AG04449 (cell line): Measurements from ENCODE around the gene DHCR7.

Experiments used
- CTCF ChIA-PET: fragments of 350-600 bp; formaldehyde crosslinking; extraction: SDS; loops from one replicate; lab custom pipeline; 2021; ENCODE audit warnings: antibody characterized with exemption; lab: Yijun Ruan, JAX
- POLR2A ChIA-PET: fragments of 400-600, 350-600 bp; formaldehyde crosslinking; extraction: SDS; loops from one replicate; lab custom pipeline; 2020; ENCODE audit warnings: antibody characterized with exemption, inconsistent platforms; lab: Yijun Ruan, JAX
- DNase-seq: peaks from one replicate; pipeline ENCODE4 v3.0.0-alpha.2; 2010; ENCODE audit warnings: low read depth, low spot score
- H3K4me3 ChIP-seq: 2 replicates; pipeline ENCODE4 v1.5.1; 2011; ENCODE audit warnings: low read depth, mild to moderate bottlenecking, control low read depth, low read length
- CTCF ChIP-seq: IDR thresholded peaks from one replicate; pipeline ENCODE4 v1.5.1; 2011; ENCODE audit warnings: mild to moderate bottlenecking, moderate library complexity, low read length, control low read depth, inconsistent platforms; ENCODE audit not compliant: insufficient read depth; ENCODE audit errors: missing control alignments

Gene DHCR7

GRCh38 chr11:71485466-71485865, 37.3 kb upstream of the DHCR7 start:
- POLR2A ChIA-PET = no interaction called here
- TF ChIP-seq CTCF = no peak
- CTCF ChIA-PET = no interaction called here

DNA sequence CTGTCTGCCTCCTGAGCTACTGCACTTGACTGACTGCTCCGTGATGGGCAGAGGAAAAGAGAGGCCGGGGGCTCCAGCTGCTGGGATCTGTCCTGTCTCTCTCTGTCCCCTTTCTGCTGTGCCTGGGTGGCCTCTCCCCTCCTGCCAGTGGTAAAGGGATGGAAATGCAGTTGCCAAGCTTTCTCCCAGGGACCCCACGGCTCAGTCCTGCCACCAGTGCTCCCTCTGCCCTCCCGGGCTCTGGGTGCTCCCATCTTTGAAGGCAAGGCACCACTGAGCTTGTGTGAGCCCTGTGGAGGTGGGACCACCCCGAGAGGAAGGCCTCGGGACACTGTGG, 36.8 kb upstream of the DHCR7 start:
- ChIA-PET CTCF (no interaction called here), POLR2A (no interaction called here)
- DNase-seq = no peak
- no peak overlapping the region for H3K4me3 ChIP-seq
- no peak for TF ChIP-seq CTCF

More at GRCh38 chr11:71485466-71485865, 37.3 kb upstream of the DHCR7 start:
- no peak overlapping the region for H3K4me3 ChIP-seq
- no peak for DNase-seq

DNA sequence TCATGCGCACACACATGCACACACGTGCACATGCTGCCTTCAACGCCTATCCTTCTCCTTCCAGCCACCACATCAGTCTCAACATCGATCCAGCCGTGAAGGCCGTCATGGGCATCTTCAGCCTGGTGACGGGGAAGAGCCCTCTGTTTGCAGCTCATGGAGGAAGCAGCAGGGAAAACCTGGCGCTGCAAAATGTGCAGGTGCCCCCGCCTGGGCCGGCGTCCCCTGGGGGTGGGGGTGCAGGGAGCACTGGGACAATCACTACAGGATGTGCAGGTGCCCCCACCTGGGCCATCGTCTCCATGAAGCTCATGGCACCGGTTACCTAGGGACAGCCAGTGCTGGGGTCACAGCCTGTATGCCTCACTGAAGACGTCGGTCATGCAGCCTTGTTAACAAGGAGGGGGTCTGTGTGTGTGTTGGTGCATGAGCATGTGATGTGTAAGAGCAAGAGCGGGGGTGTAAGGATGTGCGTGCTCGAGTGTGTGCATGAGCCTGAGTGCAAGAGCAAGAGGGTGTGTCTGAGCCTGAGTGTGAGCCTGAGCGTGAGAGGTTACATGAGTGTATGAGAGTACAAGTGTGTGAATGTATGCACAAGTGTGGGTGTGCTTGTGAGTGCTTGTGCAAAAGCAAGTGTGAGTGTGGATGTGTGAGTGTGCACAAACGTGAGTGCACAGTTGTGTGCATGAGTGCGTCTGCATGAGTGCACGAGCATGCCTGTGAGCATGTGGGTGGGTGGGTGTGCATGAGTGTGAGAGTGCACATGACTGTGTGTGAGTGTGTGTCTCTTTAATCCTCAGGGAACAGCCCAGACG, 36.3 kb upstream of the DHCR7 start:
- TF ChIP-seq CTCF = no peak
- DNase-seq = no peak
- ChIA-PET CTCF (no interaction called here), POLR2A (no interaction called here)
- H3K4me3 ChIP-seq = no peak overlapping the region

GRCh38 chr11:71483692-71484091, 35.5 kb upstream of the DHCR7 start:
- H3K4me3 ChIP-seq = no peak overlapping the region
- ChIA-PET POLR2A (no interaction called here), CTCF (no interaction called here)
- no peak for TF ChIP-seq CTCF
- DNase-seq = no peak

- H3K4me3 ChIP-seq = no peak overlapping the region
- CTCF ChIA-PET = no interaction called here
- TF ChIP-seq CTCF = no peak
- DNase-seq = no peak
- POLR2A ChIA-PET = no interaction called here
These were observed 34.7 kb upstream of the DHCR7 start for GRCh38 chr11:71482746-71483364.

DNA sequence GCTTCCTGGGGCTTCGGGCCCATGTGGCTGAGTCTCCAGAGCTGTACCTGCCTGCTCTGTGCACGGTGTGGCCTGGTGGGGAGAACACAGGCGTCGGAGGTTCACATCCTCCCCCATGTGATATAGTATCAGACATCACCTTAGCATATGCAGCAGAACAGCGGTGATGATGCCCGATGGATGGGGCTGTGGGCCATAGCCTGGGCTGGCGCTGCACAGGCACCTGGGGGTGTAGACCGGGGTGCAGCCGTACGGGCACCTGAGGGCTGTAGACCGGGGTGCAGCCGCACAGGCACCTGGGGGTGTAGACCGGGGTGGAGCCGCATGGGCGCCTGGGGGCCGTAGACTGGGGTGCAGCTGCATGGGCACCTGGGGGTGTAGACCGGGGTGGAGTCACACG, 34.0 kb upstream of the DHCR7 start:
- no peak overlapping the region for H3K4me3 ChIP-seq
- no peak for DNase-seq
- ChIA-PET CTCF (no interaction called here), POLR2A (no interaction called here)
- TF ChIP-seq CTCF = no peak
